Left lobe of liver (tissue), 2 donors: ENCODE measurements around the gene PTX4. TPM values are rescaled to one million over a fixed set of nuclear protein-coding genes. Genes with fewer than 3 reads are reported as not detected.
"Not testable (repeated sequence)": the region's sequence is repeated elsewhere in the genome, so short reads cannot be mapped to it uniquely, and the experiment has no call there.

Source experiments
- ATAC-seq: fragments of 200-7000 bp; cut with Tn5 transposase; one replicate; pipeline ENCODE4 v1.9.1; 2020; ENCODE audit warnings: mild to moderate bottlenecking, moderate library complexity
- DNase-seq: peaks from one replicate; pipeline ENCODE4 v3.0.0-alpha.2; 2020; ENCODE audit warnings: low spot score
- total RNA-seq: library from RNA; stranded (reverse); gene quantifications from one replicate; pipeline ENCODE4 v1.2.1, GENCODE V29; 2021
- donor health status: DM: no; HTN: no; CAD: no; lungs with moderate emphysema.
- donor health status: DM: no; HTN: yes; CAD: no.

PTX4 gene
- total RNA-seq, 1 donor from 2014 or later = not detected

- no peak for DNase-seq
- ATAC-seq = no peak
These were observed 1.2 kb downstream of the PTX4 start for GRCh38 chr16:1487395-1488053.

- DNase-seq (no peak), ATAC-seq (no peak)
These were observed 2.0 kb downstream of the PTX4 start for GRCh38 chr16:1486551-1487390.

- DNase-seq (no peak), ATAC-seq (no peak)
These were observed 2.8 kb downstream of the PTX4 start for GRCh38 chr16:1485847-1486496.

GRCh38 chr16:1481906-1482835 is 6.6 kb downstream of the PTX4 start:
- no peak for ATAC-seq
- no peak for DNase-seq

GRCh38 chr16:1478937-1479336 is 9.8 kb downstream of the PTX4 start:
- DNase-seq, ATAC-seq: not testable (repeated sequence)

- ATAC-seq (no peak), DNase-seq (no peak)
These were observed 11.7 kb downstream of the PTX4 start for GRCh38 chr16:1477033-1477432.

- DNase-seq (no peak), ATAC-seq (no peak)
These were observed 13.1 kb downstream of the PTX4 start for GRCh38 chr16:1475552-1476114.

- peak; percentile 94 for DNase-seq
- peak; percentile 91 for ATAC-seq
These were observed 13.8 kb downstream of the PTX4 start, which contains the start of gene CLCN7 for GRCh38 chr16:1474796-1475551. Gene CLCN7, minus strand, starts transcription at chr16:1475028. Its CDS starts 54 bp downstream, at chr16:1474974.

GRCh38 chr16:1474082-1474795 is 14.5 kb downstream of the PTX4 start:
- no peak for DNase-seq
- no peak for ATAC-seq

- DNase-seq = no peak
- no peak for ATAC-seq
These were observed 15.8 kb downstream of the PTX4 start for GRCh38 chr16:1472974-1473373.

- ATAC-seq (no peak), DNase-seq (no peak)
These were observed 17.1 kb downstream of the PTX4 start for GRCh38 chr16:1471569-1472194.

- ATAC-seq = peak; percentile 8
These were observed 18.1 kb downstream of the PTX4 start for GRCh38 chr16:1470481-1471251.

GRCh38 chr16:1469693-1470201 is 19.0 kb downstream of the PTX4 start:
- no peak for ATAC-seq
- no peak for DNase-seq

More at GRCh38 chr16:1470481-1471251, 18.1 kb downstream of the PTX4 start:
- no peak for DNase-seq

GRCh38 chr16:1469141-1469540 is 19.6 kb downstream of the PTX4 start:
- ATAC-seq, DNase-seq: not testable (repeated sequence)

GRCh38 chr16:1468426-1468810 is 20.3 kb downstream of the PTX4 start:
- no peak for ATAC-seq

GRCh38 chr16:1466968-1467521 is 21.7 kb downstream of the PTX4 start:
- ATAC-seq (peak; percentile 74), DNase-seq (no peak)

More at GRCh38 chr16:1468426-1468810, 20.3 kb downstream of the PTX4 start:
- no peak for DNase-seq

- ATAC-seq (no peak), DNase-seq (no peak)
These were observed 22.7 kb downstream of the PTX4 start for GRCh38 chr16:1466054-1466453.
